ENCODE results near the gene TPK1.

- TF ChIP-seq EZH2 (IDR thresholded peaks at IDR 0.05; ENCODE audit: insufficient read depth, low read length) = no peak
- TF ChIP-seq CTCF (IDR thresholded peaks at IDR 0.05; ENCODE audit: insufficient read depth, low read depth, low read length) = no peak
These were observed 360.8 kb downstream of the TPK1 start for GRCh38 chr7:144474800-144475615.

Measured in astrocyte (in vitro differentiated cells and primary cell).